ENCODE data around the gene MYL2.

Gene MYL2

GRCh38 chr12:110929818-110930217 is 9.4 kb upstream of the MYL2 start:
- DNase-seq (ENCODE audit: extremely low read depth, low read depth): no peak
- TF ChIP-seq CTCF (IDR thresholded peaks at IDR 0.05; ENCODE audit: low read depth, low read length): no peak

- DNase-seq (ENCODE audit: extremely low read depth, low read depth): no peak
- no peak for TF ChIP-seq CTCF (IDR thresholded peaks at IDR 0.05; ENCODE audit: low read depth, low read length)
Measured at GRCh38 chr12:110928700-110929099, 8.3 kb upstream of the MYL2 start.

- DNase-seq (ENCODE audit: extremely low read depth, low read depth): no peak
- TF ChIP-seq CTCF (IDR thresholded peaks at IDR 0.05; ENCODE audit: low read depth, low read length): no peak
Measured at GRCh38 chr12:110927546-110927945, 7.2 kb upstream of the MYL2 start.

- DNase-seq (ENCODE audit: extremely low read depth, low read depth): no peak
- no peak for TF ChIP-seq CTCF (IDR thresholded peaks at IDR 0.05; ENCODE audit: low read depth, low read length)
Measured at GRCh38 chr12:110923692-110924334, 3.4 kb upstream of the MYL2 start.

- DNase-seq (ENCODE audit: extremely low read depth, low read depth): no peak
- TF ChIP-seq CTCF (IDR thresholded peaks at IDR 0.05; ENCODE audit: low read depth, low read length): no peak
Measured at GRCh38 chr12:110923192-110923591, 2.8 kb upstream of the MYL2 start.

GRCh38 chr12:110922652-110923051 is 2.3 kb upstream of the MYL2 start:
- DNase-seq (ENCODE audit: extremely low read depth, low read depth): no peak
- TF ChIP-seq CTCF (IDR thresholded peaks at IDR 0.05; ENCODE audit: low read depth, low read length): no peak

GRCh38 chr12:110921262-110921661 is 883 bp upstream of the MYL2 start:
- no peak for DNase-seq (ENCODE audit: extremely low read depth, low read depth)
- TF ChIP-seq CTCF (IDR thresholded peaks at IDR 0.05; ENCODE audit: low read depth, low read length): no peak
